Measurements from ENCODE around the gene CASR.
A peak's percentile ranks its signal among the peaks of the same experiment; 100 is the strongest.

The CASR gene

DNA sequence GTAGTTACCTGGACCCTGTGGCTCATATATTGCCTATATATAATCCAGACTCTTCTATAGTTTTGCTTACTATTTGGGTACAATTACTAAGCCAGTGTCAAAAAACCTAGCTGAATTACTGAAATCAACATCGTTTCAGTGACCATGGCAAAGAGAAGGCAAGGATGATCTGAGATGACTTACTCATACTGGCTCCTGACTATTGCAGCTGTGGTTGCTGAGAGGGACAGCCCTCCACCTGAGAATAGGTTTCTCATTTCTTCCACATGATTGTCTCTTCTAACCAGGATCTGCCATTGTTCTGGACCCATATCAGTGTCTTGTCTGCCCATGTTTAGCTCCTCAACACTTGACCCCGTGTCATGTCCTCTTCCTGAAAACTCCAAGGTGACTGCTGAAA, 30.2 kb downstream of the CASR start:
- H3K4me3 ChIP-seq (ENCODE audit: low read length) = no peak overlapping the region
- TF ChIP-seq CTCF (IDR thresholded peaks at IDR 0.05; ENCODE audit: insufficient read depth, low read depth, low read length, missing control alignments) = no peak
- DNase-seq (ENCODE audit: low read depth) = no peak

- no peak for DNase-seq (ENCODE audit: low read depth)
- no peak for TF ChIP-seq CTCF (IDR thresholded peaks at IDR 0.05; ENCODE audit: insufficient read depth, low read depth, low read length, missing control alignments)
- H3K4me3 ChIP-seq (ENCODE audit: low read length) = no peak overlapping the region
Observed at GRCh38 chr3:122214711-122215110, 31.2 kb downstream of the CASR start.

GRCh38 chr3:122215592-122216298, 32.3 kb downstream of the CASR start:
- TF ChIP-seq CTCF (IDR thresholded peaks at IDR 0.05; ENCODE audit: insufficient read depth, low read depth, low read length, missing control alignments) = no peak
- H3K4me3 ChIP-seq (ENCODE audit: low read length) = no peak overlapping the region
- DNase-seq (ENCODE audit: low read depth) = no peak

GRCh38 chr3:122217901-122218300, 34.4 kb downstream of the CASR start:
- no peak overlapping the region for H3K4me3 ChIP-seq (ENCODE audit: low read length)
- DNase-seq (ENCODE audit: low read depth) = no peak
- no peak for TF ChIP-seq CTCF (IDR thresholded peaks at IDR 0.05; ENCODE audit: insufficient read depth, low read depth, low read length, missing control alignments)

- no peak overlapping the region for H3K4me3 ChIP-seq (ENCODE audit: low read length)
- no peak for TF ChIP-seq CTCF (IDR thresholded peaks at IDR 0.05; ENCODE audit: insufficient read depth, low read depth, low read length, missing control alignments)
Observed at GRCh38 chr3:122219242-122219872, 35.9 kb downstream of the CASR start.

DNA sequence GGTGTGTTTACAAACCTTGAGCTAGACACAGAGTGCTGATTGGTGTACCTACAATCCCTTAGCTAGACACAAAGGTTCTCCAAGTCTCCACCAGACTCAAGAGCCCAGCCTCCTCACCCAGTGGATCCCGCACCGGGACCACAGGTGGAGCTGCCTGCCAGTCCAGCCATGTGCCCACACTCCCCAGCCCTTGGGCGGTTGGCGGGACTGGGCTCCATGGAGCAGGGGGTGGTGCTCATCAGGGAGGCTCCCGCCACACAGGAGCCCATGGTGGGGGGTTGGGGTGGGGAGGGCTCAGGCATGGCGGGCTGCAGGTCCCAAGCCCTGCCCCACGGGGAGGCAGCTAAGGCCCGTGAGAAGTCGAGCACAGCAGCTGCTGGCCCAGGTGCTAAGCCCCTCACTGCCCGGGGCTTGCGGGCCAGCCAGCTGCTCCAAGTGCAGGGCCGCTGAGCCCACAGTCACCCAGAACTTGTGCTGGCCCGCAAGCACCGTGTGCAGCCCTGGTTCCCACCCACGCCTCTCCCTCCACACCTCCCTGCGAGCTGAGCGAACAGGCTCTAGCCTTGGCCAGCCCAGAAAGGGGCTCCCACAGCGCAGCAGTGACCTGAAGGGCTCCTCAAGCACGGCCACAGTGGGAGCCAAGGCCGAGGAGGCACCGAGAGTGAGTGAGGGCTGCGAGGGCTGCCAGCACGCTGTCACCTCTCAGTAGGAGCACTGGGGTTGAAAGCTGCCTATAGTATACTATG, 43.7 kb downstream of the CASR start:
- no peak overlapping the region for H3K4me3 ChIP-seq (ENCODE audit: low read length)
- no peak for DNase-seq (ENCODE audit: low read depth)
- no peak for TF ChIP-seq CTCF (IDR thresholded peaks at IDR 0.05; ENCODE audit: insufficient read depth, low read depth, low read length, missing control alignments)

More at GRCh38 chr3:122219242-122219872, 35.9 kb downstream of the CASR start:
- peak; percentile 7 for DNase-seq (ENCODE audit: low read depth)

All from epithelial cell of esophagus (primary cell).